ENCODE data around the gene DDR2.

DNA sequence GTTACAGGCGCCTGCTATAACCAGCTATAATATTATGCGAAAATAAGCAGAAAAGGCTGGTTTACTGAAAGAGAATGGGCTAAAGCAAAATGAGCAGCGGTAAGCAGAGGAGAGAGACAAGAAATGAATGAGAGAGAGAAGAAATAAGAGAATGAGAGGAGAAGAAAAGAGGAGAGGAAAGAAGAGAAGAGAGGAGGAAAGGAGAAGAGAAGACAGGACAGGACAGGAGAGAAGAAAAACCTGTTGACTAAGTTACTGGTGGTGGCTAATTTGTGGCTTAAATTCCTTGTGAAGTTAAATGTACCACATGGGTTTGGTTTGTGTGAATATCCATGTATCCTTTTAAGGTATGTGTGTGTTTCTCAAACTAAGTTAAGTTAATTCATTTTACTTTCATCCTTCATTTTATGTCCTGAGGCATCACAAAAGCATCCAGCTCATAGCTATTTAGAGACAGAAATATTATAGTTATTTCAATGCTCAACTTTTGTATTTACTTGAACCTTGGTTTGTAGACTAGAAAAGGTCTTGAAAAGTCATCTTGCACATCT lies 3.1 kb upstream of the DDR2 start:
- TF ChIP-seq CTCF (conservative IDR thresholded peaks at IDR 0.05; ENCODE audit: low read length) = no peak
- no peak for TF ChIP-seq EZH2phosphoT487 (IDR thresholded peaks at IDR 0.05; ENCODE audit: borderline replicate concordance, low read depth, low read length)

Measured in OCI-LY7 (cell line).